SK-N-SH (cell line): ENCODE measurements around the gene RNGTT. TPM values are rescaled to one million over a fixed set of nuclear protein-coding genes. Genes with fewer than 3 reads are reported as not detected.

Experiments used
- CTCF ChIA-PET: fragments of 300-600, 350-600 bp; formaldehyde crosslinking; extraction: SDS; loops from one replicate; lab custom pipeline; 2021; lab: Yijun Ruan, JAX
- POLR2A ChIA-PET: fragments of 350-600 bp; sonication (Branson Sonifier 250); formaldehyde crosslinking; extraction: SDS; loops from one replicate; lab custom pipeline; 2020; ENCODE audit warnings: antibody characterized with exemption, inconsistent platforms; lab: Yijun Ruan, JAX
- DNase-seq: peaks from one replicate; pipeline ENCODE4 v3.0.0; 2012
- H2AFZ ChIP-seq: fragments of 200-600 bp; sonication (generic); 2 replicates; pipeline ENCODE4 v1.8.1; 2016; ENCODE audit warnings: antibody characterized with exemption, mild to moderate bottlenecking, low read depth
- H3F3A ChIP-seq: fragments of 200-600 bp; sonication (generic); replicated peaks from 2 replicates; pipeline ENCODE3; 2016; ENCODE audit warnings: antibody characterized with exemption, mild to moderate bottlenecking; ENCODE audit not compliant: insufficient read depth
- H3K27ac ChIP-seq, 2 experiments: fragments of 200-500 bp in 1 of 2; fragments of 200-600 bp in 1 of 2; sonication (Bioruptor generic) in 1 of 2; sonication (generic), shearing (Covaris generic) in 1 of 2; 2 replicates each; pipeline versions ENCODE4 v1.5.1 to v1.6.1; 2014 to 2016; ENCODE audit warnings: low read depth in 2 of 2, inconsistent platforms in 1 of 2, low read length in 1 of 2, mild to moderate bottlenecking in 1 of 2, mixed read lengths in 1 of 2
- H3K27me3 ChIP-seq: fragments of 200-600 bp; sonication (generic), shearing (Covaris generic); 2 replicates; pipeline ENCODE4 v1.6.1; 2016; ENCODE audit warnings: mixed run types; ENCODE audit not compliant: insufficient read depth
- H3K36me3 ChIP-seq, 2 experiments: fragments of 200-500 bp in 1 of 2; fragments of 200-600 bp in 1 of 2; sonication (Bioruptor generic) in 1 of 2; sonication (generic) in 1 of 2; replicated peaks in 1 of 2; 2 replicates each; pipeline versions ENCODE3 to v1.5.1; 2014 to 2016; ENCODE audit warnings: low read length in 1 of 2, mild to moderate bottlenecking in 1 of 2; ENCODE audit not compliant: insufficient read depth in 2 of 2, control insufficient read depth in 1 of 2
- H3K4me1 ChIP-seq, 2 experiments: fragments of 200-500 bp in 1 of 2; fragments of 200-600 bp in 1 of 2; sonication (Bioruptor generic) in 1 of 2; sonication (generic), shearing (Covaris generic) in 1 of 2; 2 replicates each; pipeline versions ENCODE4 v1.5.1 to v1.6.1; 2014 to 2016; ENCODE audit warnings: low read depth in 1 of 2, low read length in 1 of 2, mixed run types in 1 of 2; ENCODE audit not compliant: insufficient read depth in 2 of 2, control insufficient read depth in 1 of 2
- H3K4me2 ChIP-seq: fragments of 200-600 bp; sonication (generic), shearing (Covaris generic); 2 replicates; pipeline ENCODE4 v1.6.1; 2017; ENCODE audit warnings: mixed run types
- H3K4me3 ChIP-seq, 2 experiments: fragments of 200-500 bp in 1 of 2; fragments of 200-600 bp in 1 of 2; sonication (Bioruptor generic) in 1 of 2; sonication (generic), shearing (Covaris generic) in 1 of 2; 2 replicates each; pipeline versions ENCODE4 v1.5.1 to v1.8.1; 2014 to 2016; ENCODE audit warnings: low read depth in 2 of 2, inconsistent platforms in 1 of 2, low read length in 1 of 2, mild to moderate bottlenecking in 1 of 2, mixed read lengths in 1 of 2, moderate library complexity in 1 of 2
- H3K79me2 ChIP-seq: fragments of 200-600 bp; sonication (generic); 2 replicates; pipeline ENCODE4 v1.8.1; 2017; ENCODE audit warnings: mild to moderate bottlenecking; ENCODE audit not compliant: insufficient read depth
- H3K9ac ChIP-seq: fragments of 200-600 bp; sonication (generic); 2 replicates; pipeline ENCODE4 v1.6.1; 2017; ENCODE audit warnings: mixed run types
- H3K9me2 ChIP-seq: fragments of 200-600 bp; sonication (generic); 2 replicates; pipeline ENCODE4 v1.6.1; 2017; ENCODE audit warnings: mixed run types
- H3K9me3 ChIP-seq: fragments of 200-600 bp; sonication (generic); 2 replicates; pipeline ENCODE4 v1.6.1; 2017; ENCODE audit warnings: mixed run types, mild to moderate bottlenecking, moderate library complexity
- H4K20me1 ChIP-seq: fragments of 200-600 bp; sonication (generic); 2 replicates; pipeline ENCODE4 v1.6.1; 2017; ENCODE audit warnings: mild to moderate bottlenecking, mixed run types; ENCODE audit not compliant: insufficient read depth
- CHD2 ChIP-seq: fragments of 150-350 bp; IDR thresholded peaks from 2 replicates; pipeline ENCODE4 v1.6.1; 2018; ENCODE audit warnings: low read length; ENCODE audit not compliant: partially characterized antibody
- ELF1 ChIP-seq: IDR thresholded peaks from 2 replicates; pipeline ENCODE4 v1.4.0; 2012
- EP300 ChIP-seq, 2 experiments: IDR thresholded peaks; 2 replicates each; pipeline versions ENCODE4 v1.4.0 to v1.6.1; 2012; ENCODE audit warnings: borderline replicate concordance in 1 of 2, low read depth in 1 of 2, low read length in 1 of 2
- FOSL2 ChIP-seq: IDR thresholded peaks from 2 replicates; pipeline ENCODE4 v1.4.0; 2012; ENCODE audit warnings: low read depth, mild to moderate bottlenecking, moderate library complexity, borderline replicate concordance
- FOXJ3 ChIP-seq: sonication (generic); formaldehyde crosslinking; IDR thresholded peaks from 2 replicates; pipeline ENCODE4 v1.5.1; 2020; ENCODE audit warnings: mild to moderate bottlenecking, missing genetic modification reagents
- FOXM1 ChIP-seq: IDR thresholded peaks from 2 replicates; pipeline ENCODE4 v1.4.0; 2012; ENCODE audit warnings: low read depth, mild to moderate bottlenecking
- GABPA ChIP-seq: IDR thresholded peaks from 2 replicates; pipeline ENCODE4 v1.4.0; 2012; ENCODE audit warnings: low read depth, mild to moderate bottlenecking
- IRF3 ChIP-seq: fragments of 150-350 bp; IDR thresholded peaks from 2 replicates; pipeline ENCODE4 v1.6.1; 2016; ENCODE audit warnings: mild to moderate bottlenecking, low read depth, low read length
- MAX ChIP-seq: IDR thresholded peaks from 2 replicates; pipeline ENCODE4 v1.4.0; 2012; ENCODE audit warnings: low read depth
- NFIC ChIP-seq: IDR thresholded peaks from 2 replicates; pipeline ENCODE4 v1.4.0; 2012; ENCODE audit warnings: borderline replicate concordance
- POLR2AphosphoS5 ChIP-seq: IDR thresholded peaks from 2 replicates; pipeline ENCODE4 v1.6.1; 2012; ENCODE audit warnings: low read depth, low read length
- RAD21 ChIP-seq: IDR thresholded peaks from 2 replicates; pipeline ENCODE4 v1.6.1; 2012; ENCODE audit warnings: mild to moderate bottlenecking, low read length
- RFX5 ChIP-seq: IDR thresholded peaks from 2 replicates; pipeline ENCODE4 v1.6.1; 2012; ENCODE audit warnings: mild to moderate bottlenecking, improper control_type of control experiment, low read length
- SMC3 ChIP-seq: IDR thresholded peaks from 2 replicates; pipeline ENCODE4 v1.6.1; 2012; ENCODE audit warnings: low read depth, low read length, improper control_type of control experiment
- TAF1 ChIP-seq: IDR thresholded peaks from 2 replicates; pipeline ENCODE4 v1.6.1; 2012; ENCODE audit warnings: low read depth, mild to moderate bottlenecking, low read length, moderate library complexity, borderline replicate concordance
- TEAD4 ChIP-seq: IDR thresholded peaks from 2 replicates; pipeline ENCODE4 v1.4.0; 2012; ENCODE audit warnings: mild to moderate bottlenecking, borderline replicate concordance; ENCODE audit not compliant: insufficient read depth
- USF1 ChIP-seq: IDR thresholded peaks from 2 replicates; pipeline ENCODE4 v1.4.0; 2012; ENCODE audit warnings: low read depth, borderline replicate concordance
- USF2 ChIP-seq: fragments of 150-350 bp; IDR thresholded peaks from 2 replicates; pipeline ENCODE4 v1.6.1; 2017; ENCODE audit warnings: antibody characterized with exemption, low read length, low read depth, borderline replicate concordance
- YY1 ChIP-seq: IDR thresholded peaks from 2 replicates; pipeline ENCODE4 v1.4.0; 2012; ENCODE audit warnings: low read depth, mild to moderate bottlenecking
- ZBTB33 ChIP-seq: IDR thresholded peaks from 2 replicates; pipeline ENCODE4 v1.4.0; 2012; ENCODE audit warnings: low read depth, borderline replicate concordance
- WGBS: methylation state at CpG from one replicate; pipeline ENCODE4 v1.1.6; 2017; ENCODE audit warnings: low lambda C conversion rate; 5-methylcytosine and 5-hydroxymethylcytosine counted together
- polyA plus RNA-seq, 3 experiments: library from polyadenylated mRNA; depleted of rRNA; stranded (reverse); fragments of >200 nt; gene quantifications; 2 replicates each; pipeline ENCODE4 v1.2.3, GENCODE V29; 2012

RNGTT gene
- polyA plus RNA-seq, 1 of the 3 experiments (the other 2 are of a cell fraction), result 3.3 TPM

GRCh38 chr6:88877893-88878292, 85.5 kb downstream of the RNGTT start:
- DNase-seq, result no peak

GRCh38 chr6:88872962-88873361, 90.5 kb downstream of the RNGTT start:
- H3K4me1 ChIP-seq, result peaks cover 0 to 15% of the 10 kb centered on the region in 2 experiments; a peak in 2 of 4 replicates
- ChIA-PET CTCF (interaction anchor here (0.8 to 0.9 kb wide), 3 partner anchors 25 to 1041 kb away, joined by 3 to 4 read pairs (median 3); no protein-coding TSS in a partner anchor), POLR2A (no interaction called here)
- no peaks in the 10 kb centered on the region for H3K9me2 ChIP-seq
- DNase-seq, result no peak
- H3K9me3 ChIP-seq, result no peaks in the 10 kb centered on the region
- peaks cover 0 to 4% of the 10 kb centered on the region in 2 experiments for H3K36me3 ChIP-seq
- H2AFZ ChIP-seq, result no peak overlapping the region
- H3K4me3 ChIP-seq, result no peak overlapping the region
- no peak overlapping the region for H3K27ac ChIP-seq
- 81% methylated on average over 1 of the region's 1 CpG for WGBS
- H3K79me2 ChIP-seq, result 0 out of 2 replicates have a peak, but pooled peaks cover 3% of the 10 kb centered on the region
- no peak overlapping the region for H3K9ac ChIP-seq
- no peaks in the 10 kb centered on the region for H4K20me1 ChIP-seq
- H3K4me2 ChIP-seq, result no peak overlapping the region
- peaks cover 17% of the 10 kb centered on the region for H3F3A ChIP-seq
- no peaks in the 10 kb centered on the region for H3K27me3 ChIP-seq
- TF ChIP-seq RAD21 (no peak), TEAD4 (no peak), ELF1 (no peak), POLR2AphosphoS5 (no peak), ZBTB33 (no peak), MAX (no peak), USF1 (no peak), FOSL2 (no peak), FOXJ3 (CRISPR knock-in tag) (no peak), TAF1 (no peak)

More at GRCh38 chr6:88877893-88878292, 85.5 kb downstream of the RNGTT start:
- Histone ChIP-seq H3K79me2 (peaks cover 3% of the 10 kb centered on the region; the same call in 1 of the 2 replicates), H3K4me3 (no peak overlapping the region), H3K9ac (no peak overlapping the region), H3K36me3 (peaks cover 0 to 4% of the 10 kb centered on the region in 2 experiments), H3F3A (no peaks in the 10 kb centered on the region), H3K9me3 (no peaks in the 10 kb centered on the region), H3K27ac (no peak overlapping the region), H3K4me2 (no peak overlapping the region), H4K20me1 (no peaks in the 10 kb centered on the region), H2AFZ (no peak overlapping the region), H3K27me3 (no peaks in the 10 kb centered on the region), H3K9me2 (no peaks in the 10 kb centered on the region), H3K4me1 (no peaks in the 10 kb centered on the region; a peak in 1 of 4 replicates)
- POLR2A ChIA-PET, result no interaction called here
- CTCF ChIA-PET, result interaction anchor here (0.7 kb wide), 1 partner anchor 126 kb away, joined by 3 read pairs; no protein-coding TSS in a partner anchor
- WGBS, result 97% methylated on average over 7 of the region's 7 CpGs
- TF ChIP-seq USF2 (no peak), FOXM1 (no peak), IRF3 (no peak), NFIC (no peak), EP300 (IDR thresholded peaks at IDR 0.05; ENCODE audit: borderline replicate concordance in 1 of 2, low read depth in 1 of 2, low read length in 1 of 2) (no peak), RFX5 (no peak), GABPA (no peak), TAF1 (no peak), POLR2AphosphoS5 (no peak), SMC3 (no peak), YY1 (no peak), CHD2 (no peak)
